Subcutaneous abdominal adipose tissue (tissue), 5 donors: ENCODE data around the gene TVP23B.

Source experiments
- H3K27ac ChIP-seq: one replicate; pipeline ENCODE4 v1.7.0; 2013; ENCODE audit warnings: low read depth, mild to moderate bottlenecking, inconsistent platforms, low read length, moderate library complexity
- H3K27me3 ChIP-seq, 5 donors: one replicate each; pipeline ENCODE4 v1.7.0; 2013; ENCODE audit warnings: low read length in 5 of 5, inconsistent platforms in 1 of 5; ENCODE audit not compliant: control insufficient read depth in 5 of 5, insufficient read depth in 4 of 5
- H3K36me3 ChIP-seq, 5 donors: one replicate each; pipeline ENCODE4 v1.7.0; 2013; ENCODE audit warnings: low read length in 5 of 5; ENCODE audit not compliant: control insufficient read depth in 5 of 5, insufficient read depth in 5 of 5
- H3K4me1 ChIP-seq, 5 donors: one replicate each; pipeline ENCODE4 v1.7.0; 2013; ENCODE audit warnings: low read length in 5 of 5, mild to moderate bottlenecking in 3 of 5, moderate library complexity in 1 of 5; ENCODE audit not compliant: control insufficient read depth in 5 of 5, insufficient read depth in 5 of 5
- H3K4me3 ChIP-seq, 5 donors: one replicate each; pipeline ENCODE4 v1.7.0; 2013; ENCODE audit warnings: low read length in 5 of 5, low read depth in 1 of 5
- H3K9ac ChIP-seq, 5 donors: one replicate each; pipeline ENCODE4 v1.7.0; 2013; ENCODE audit warnings: low read length in 5 of 5, mild to moderate bottlenecking in 4 of 5, moderate library complexity in 3 of 5
- H3K9me3 ChIP-seq, 5 donors: one replicate each; pipeline ENCODE4 v1.7.0; 2013; ENCODE audit warnings: low read length in 5 of 5; ENCODE audit not compliant: control insufficient read depth in 5 of 5
- donor health status: healthy.
- donor health status: healthy.
- donor health status: healthy.
- donor health status: healthy.
- donor health status: healthy.

TVP23B gene

DNA sequence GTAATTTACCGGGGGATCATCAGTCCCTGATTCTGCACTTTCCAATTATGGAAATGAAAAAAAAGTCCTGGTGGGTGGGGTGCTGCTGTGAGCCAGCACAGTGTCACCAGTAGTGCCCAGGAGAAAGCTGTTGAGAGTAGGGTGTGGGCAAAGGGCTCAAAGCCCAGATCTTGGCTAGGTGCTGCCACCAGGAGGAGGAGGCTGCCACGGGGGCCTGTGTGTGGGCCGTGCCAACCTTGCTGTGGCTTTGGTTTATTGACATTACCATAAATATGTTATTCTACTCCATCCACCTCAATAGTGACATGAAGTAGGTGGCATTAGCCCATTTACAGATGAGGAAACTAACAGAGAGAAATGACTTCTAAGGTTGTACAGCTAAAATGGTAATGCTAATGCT is 70.2 kb downstream of the TVP23B start:
- H3K36me3 ChIP-seq, result no peaks in the 10 kb centered on the region
- H3K4me1 ChIP-seq, result peaks cover 0 to 10% (median 7%) of the 10 kb centered on the region in 5 donors
- H3K27ac ChIP-seq, result no peak overlapping the region
- no peaks in the 10 kb centered on the region for H3K27me3 ChIP-seq
- no peak overlapping the region for H3K4me3 ChIP-seq
- H3K9me3 ChIP-seq, result no peaks in the 10 kb centered on the region
- H3K9ac ChIP-seq, result no peak overlapping the region

DNA sequence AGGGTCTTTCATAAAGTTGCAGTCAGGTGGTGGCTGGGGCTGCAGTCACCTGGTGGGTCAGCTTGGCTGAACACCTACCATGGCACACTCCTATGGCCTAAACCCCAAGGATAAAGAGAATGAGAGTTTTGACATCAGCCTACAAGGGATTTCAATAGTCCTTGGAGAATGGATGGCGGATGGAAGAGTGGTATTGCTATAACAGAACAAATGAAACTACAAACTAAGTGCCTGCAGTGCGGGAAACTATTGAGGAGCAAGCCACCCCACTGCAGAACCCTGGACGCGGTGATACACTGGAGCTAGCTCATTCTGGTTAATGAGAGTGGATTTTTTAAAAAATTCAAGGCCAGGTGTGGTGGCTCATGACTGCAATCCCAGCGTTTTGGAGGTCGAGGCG is 74.0 kb downstream of the TVP23B start:
- H3K9ac ChIP-seq, result no peak overlapping the region

DNA sequence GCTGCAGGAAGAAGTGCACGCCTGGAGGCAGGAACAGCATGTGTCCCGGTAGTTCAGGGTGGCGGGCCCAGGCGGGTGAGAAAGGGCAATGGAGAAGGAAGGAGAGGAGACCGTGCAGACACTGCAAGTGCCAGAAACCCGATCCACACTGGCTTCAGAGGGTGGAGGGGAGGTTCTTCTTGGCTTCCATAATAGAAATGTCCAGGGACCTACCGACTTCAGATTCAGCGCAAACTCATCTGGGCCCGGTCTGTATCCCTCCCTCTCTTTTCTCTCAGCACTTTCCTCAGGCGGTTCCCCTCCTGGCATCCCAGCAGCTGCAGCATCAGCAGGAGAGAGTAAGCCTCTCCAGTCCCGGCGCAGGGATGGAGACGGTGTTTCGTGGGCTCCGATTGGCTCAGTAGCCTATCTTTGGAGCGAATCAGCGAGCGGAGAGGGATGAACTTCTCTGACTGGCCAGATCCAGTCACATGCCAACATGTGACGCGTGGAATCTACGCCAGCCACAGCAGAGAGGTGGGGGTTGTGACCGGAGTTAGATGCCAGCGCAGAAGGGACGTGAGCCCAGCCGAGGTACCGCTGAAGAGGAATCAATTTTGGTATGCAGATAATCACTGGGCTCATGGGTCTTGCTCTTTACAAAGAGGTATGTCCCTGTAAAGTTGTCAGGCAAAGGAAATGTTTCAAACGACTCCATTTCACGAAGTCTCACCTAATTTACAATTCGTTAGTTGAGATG is 75.0 kb downstream of the TVP23B start:
- H3K4me3 ChIP-seq, result peak overlapping the region; percentile 67 to 87 (median 79)
- peak overlapping the region; percentile 70 for H3K27ac ChIP-seq
- peaks cover 0 to 37% (median 27%) of the 10 kb centered on the region in 5 donors for H3K4me1 ChIP-seq
- no peaks in the 10 kb centered on the region for H3K36me3 ChIP-seq
- no peaks in the 10 kb centered on the region for H3K27me3 ChIP-seq
- H3K9me3 ChIP-seq, result no peaks in the 10 kb centered on the region
- peak overlapping the region in 4 of 5 donors; percentile 48 to 64 (median 60) for H3K9ac ChIP-seq

More for the DNA sequence above, 74.0 kb downstream of the TVP23B start:
- H3K36me3 ChIP-seq, result no peaks in the 10 kb centered on the region
- H3K9me3 ChIP-seq, result no peaks in the 10 kb centered on the region
- H3K4me3 ChIP-seq, result no peak overlapping the region
- no peak overlapping the region for H3K27ac ChIP-seq
- H3K4me1 ChIP-seq, result peaks cover 0 to 37% (median 27%) of the 10 kb centered on the region in 5 donors
- no peaks in the 10 kb centered on the region for H3K27me3 ChIP-seq
